SK-N-SH treated with all-trans-retinoic acid at 6 μM for 48 hours (cell line): ENCODE data around the gene FAM47B.

Experiments used
- ARNTL ChIP-seq: fragments of 450-650 bp; formaldehyde crosslinking; IDR thresholded peaks from 2 replicates; pipeline ENCODE4 v1.5.0; 2020; ENCODE audit warnings: low read depth, mild to moderate bottlenecking, moderate library complexity, borderline replicate concordance
- CREB5 ChIP-seq: fragments of 250-450 bp; sonication (Bioruptor Pico); IDR thresholded peaks from 2 replicates; pipeline ENCODE4 v1.5.1; 2020; ENCODE audit warnings: low read depth, mild to moderate bottlenecking, moderate library complexity
- ESRRG ChIP-seq: fragments of 250-450 bp; sonication (Bioruptor Pico); IDR thresholded peaks from 2 replicates; pipeline ENCODE4 v1.6.1; 2021; ENCODE audit warnings: mild to moderate bottlenecking
- ISL1 ChIP-seq: fragments of 250-450 bp; sonication (Bioruptor Pico); IDR thresholded peaks from 2 replicates; pipeline ENCODE4 v2.1.2; 2022; ENCODE audit warnings: mild to moderate bottlenecking, moderate library complexity
- OSR1 ChIP-seq: fragments of 250-450 bp; sonication (Bioruptor Pico); IDR thresholded peaks from 2 replicates; pipeline ENCODE4 v1.8.0; 2022; ENCODE audit warnings: moderate library complexity, mild to moderate bottlenecking, inconsistent platforms
- PATZ1 ChIP-seq: fragments of 250-450 bp; sonication (Bioruptor Pico); IDR thresholded peaks from 2 replicates; pipeline ENCODE4 v1.8.0; 2020; ENCODE audit warnings: mild to moderate bottlenecking, moderate library complexity, borderline replicate concordance
- RARB ChIP-seq: fragments of 250-450 bp; sonication (Bioruptor Pico); IDR thresholded peaks from 2 replicates; pipeline ENCODE4 v1.8.0; 2021; ENCODE audit warnings: mild to moderate bottlenecking, moderate library complexity
- TCF4 ChIP-seq: fragments of 250-450 bp; sonication (Bioruptor Pico); IDR thresholded peaks from 2 replicates; pipeline ENCODE4 v1.8.0; 2021; ENCODE audit warnings: mild to moderate bottlenecking, moderate library complexity, borderline replicate concordance
- TSHZ2 ChIP-seq: fragments of 250-450 bp; sonication (Bioruptor Pico); IDR thresholded peaks from 2 replicates; pipeline ENCODE4 v1.5.0; 2020; ENCODE audit warnings: mild to moderate bottlenecking, moderate library complexity
- ZFP30 ChIP-seq: fragments of 450-650 bp; formaldehyde crosslinking; IDR thresholded peaks from 2 replicates; pipeline ENCODE4 v1.5.0; 2022; ENCODE audit warnings: mild to moderate bottlenecking, moderate library complexity
- ZNF70 ChIP-seq: fragments of 450-650 bp; formaldehyde crosslinking; IDR thresholded peaks from 2 replicates; pipeline ENCODE4 v1.5.0; 2020; ENCODE audit warnings: mild to moderate bottlenecking, moderate library complexity

- TF ChIP-seq TSHZ2 (CRISPR knock-in tag) (no peak), TCF4 (no peak), PATZ1 (CRISPR knock-in tag) (no peak), OSR1 (no peak), ARNTL (CRISPR knock-in tag) (no peak), CREB5 (CRISPR knock-in tag) (no peak), RARB (no peak), ZNF70 (CRISPR knock-in tag) (no peak), ESRRG (CRISPR knock-in tag) (no peak), ZFP30 (CRISPR knock-in tag) (no peak), ISL1 (CRISPR knock-in tag) (no peak)
Observed at GRCh38 chrX:34915463-34916225, 27.0 kb upstream of the FAM47B start.
